Measurements from ENCODE around the gene CIAPIN1. TPM values are rescaled to one million over a fixed set of nuclear protein-coding genes. Genes with fewer than 3 reads are reported as not detected.

CIAPIN1 gene
- total RNA-seq, 1 experiment from 2014 or later = 68.5 TPM

DNA sequence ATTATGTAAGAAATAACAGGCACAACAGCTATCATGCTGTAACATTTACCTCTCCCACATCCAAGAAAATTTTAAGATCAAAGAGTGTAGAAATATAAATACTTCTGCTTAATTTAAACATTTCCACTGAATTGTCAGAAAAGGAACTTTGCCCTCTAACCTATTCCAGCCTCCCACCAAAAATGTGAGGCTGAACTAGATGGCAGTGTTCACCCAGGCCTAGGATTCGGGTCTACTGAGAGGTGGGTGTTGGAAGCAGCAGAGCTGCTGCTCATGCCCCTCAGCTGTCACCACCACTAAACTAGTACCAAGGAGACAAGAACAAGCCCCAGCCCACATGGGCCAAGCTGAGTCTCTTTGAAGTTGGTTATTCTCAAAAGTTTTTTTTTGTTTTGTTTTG lies 11.3 kb downstream of the CIAPIN1 start:
- intact Hi-C loops (cut with micrococcal nuclease) = no loop called here
- Histone ChIP-seq H3K9ac (ENCODE audit: low read length) (no peak overlapping the region), H3K27ac (ENCODE audit: low read depth, low read length) (no peak overlapping the region), H3K79me2 (ENCODE audit: insufficient read depth, low read length) (peaks cover 8% of the 10 kb centered on the region), H4K20me1 (ENCODE audit: insufficient read depth) (no peaks in the 10 kb centered on the region), H3K4me1 (ENCODE audit: control insufficient read depth in 1 of 2, insufficient read depth in 2 of 2, low read length in 2 of 2) (no peaks in the 10 kb centered on the region), H3K27me3 (ENCODE audit: insufficient read depth, low read length) (no peaks in the 10 kb centered on the region), H2AFZ (ENCODE audit: low read depth, low read length, poor library complexity, severe bottlenecking) (no peak overlapping the region), H3K4me2 (ENCODE audit: low read length) (no peak overlapping the region), H3K9me3 (ENCODE audit: control insufficient read depth in 1 of 2, insufficient read depth in 1 of 2, low read depth in 1 of 2, low read length in 2 of 2) (no peaks in the 10 kb centered on the region), H3K36me3 (ENCODE audit: control insufficient read depth in 1 of 2, insufficient read depth in 2 of 2, low read length in 2 of 2) (peaks cover 63 to 73% of the 10 kb centered on the region in 2 experiments), H3K4me3 (replicated peaks in 1 of 2; ENCODE audit: low read depth in 1 of 2, low read length in 2 of 2) (no peak overlapping the region), H3K9me2 (ENCODE audit: insufficient read depth) (no peaks in the 10 kb centered on the region)
- TF ChIP-seq, protein P1, sequence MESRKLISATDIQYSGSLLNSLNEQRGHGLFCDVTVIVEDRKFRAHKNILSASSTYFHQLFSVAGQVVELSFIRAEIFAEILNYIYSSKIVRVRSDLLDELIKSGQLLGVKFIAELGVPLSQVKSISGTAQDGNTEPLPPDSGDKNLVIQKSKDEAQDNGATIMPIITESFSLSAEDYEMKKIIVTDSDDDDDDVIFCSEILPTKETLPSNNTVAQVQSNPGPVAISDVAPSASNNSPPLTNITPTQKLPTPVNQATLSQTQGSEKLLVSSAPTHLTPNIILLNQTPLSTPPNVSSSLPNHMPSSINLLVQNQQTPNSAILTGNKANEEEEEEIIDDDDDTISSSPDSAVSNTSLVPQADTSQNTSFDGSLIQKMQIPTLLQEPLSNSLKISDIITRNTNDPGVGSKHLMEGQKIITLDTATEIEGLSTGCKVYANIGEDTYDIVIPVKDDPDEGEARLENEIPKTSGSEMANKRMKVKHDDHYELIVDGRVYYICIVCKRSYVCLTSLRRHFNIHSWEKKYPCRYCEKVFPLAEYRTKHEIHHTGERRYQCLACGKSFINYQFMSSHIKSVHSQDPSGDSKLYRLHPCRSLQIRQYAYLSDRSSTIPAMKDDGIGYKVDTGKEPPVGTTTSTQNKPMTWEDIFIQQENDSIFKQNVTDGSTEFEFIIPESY (IDR thresholded peaks at IDR 0.05; ENCODE audit: extremely low read depth, insufficient replicate concordance, low read length) = no peak
- TF ChIP-seq SP1 (IDR thresholded peaks at IDR 0.05; ENCODE audit: low read depth) = no peak
- no peak for TF ChIP-seq SIN3A (IDR thresholded peaks at IDR 0.05; ENCODE audit: low read depth)
- TF ChIP-seq, protein P2, sequence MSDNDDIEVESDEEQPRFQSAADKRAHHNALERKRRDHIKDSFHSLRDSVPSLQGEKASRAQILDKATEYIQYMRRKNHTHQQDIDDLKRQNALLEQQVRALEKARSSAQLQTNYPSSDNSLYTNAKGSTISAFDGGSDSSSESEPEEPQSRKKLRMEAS (IDR thresholded peaks at IDR 0.05) = no peak
- TF ChIP-seq EZH2 (IDR thresholded peaks at IDR 0.05) = no peak
- TF ChIP-seq JUND (IDR thresholded peaks at IDR 0.05) = no peak
- TF ChIP-seq, protein P3, sequence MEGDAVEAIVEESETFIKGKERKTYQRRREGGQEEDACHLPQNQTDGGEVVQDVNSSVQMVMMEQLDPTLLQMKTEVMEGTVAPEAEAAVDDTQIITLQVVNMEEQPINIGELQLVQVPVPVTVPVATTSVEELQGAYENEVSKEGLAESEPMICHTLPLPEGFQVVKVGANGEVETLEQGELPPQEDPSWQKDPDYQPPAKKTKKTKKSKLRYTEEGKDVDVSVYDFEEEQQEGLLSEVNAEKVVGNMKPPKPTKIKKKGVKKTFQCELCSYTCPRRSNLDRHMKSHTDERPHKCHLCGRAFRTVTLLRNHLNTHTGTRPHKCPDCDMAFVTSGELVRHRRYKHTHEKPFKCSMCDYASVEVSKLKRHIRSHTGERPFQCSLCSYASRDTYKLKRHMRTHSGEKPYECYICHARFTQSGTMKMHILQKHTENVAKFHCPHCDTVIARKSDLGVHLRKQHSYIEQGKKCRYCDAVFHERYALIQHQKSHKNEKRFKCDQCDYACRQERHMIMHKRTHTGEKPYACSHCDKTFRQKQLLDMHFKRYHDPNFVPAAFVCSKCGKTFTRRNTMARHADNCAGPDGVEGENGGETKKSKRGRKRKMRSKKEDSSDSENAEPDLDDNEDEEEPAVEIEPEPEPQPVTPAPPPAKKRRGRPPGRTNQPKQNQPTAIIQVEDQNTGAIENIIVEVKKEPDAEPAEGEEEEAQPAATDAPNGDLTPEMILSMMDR (IDR thresholded peaks at IDR 0.05 in 2 of 3, conservative IDR thresholded peaks at IDR 0.05 in 1 of 3; ENCODE audit: borderline replicate concordance in 1 of 3, insufficient read depth in 1 of 3, low read depth in 2 of 3, low read length in 2 of 3) = no peak
- TF ChIP-seq TCF7L2 (IDR thresholded peaks at IDR 0.05; ENCODE audit: borderline replicate concordance, extremely low read depth, insufficient read depth, insufficient read length) = no peak
- TF ChIP-seq RAD21 (IDR thresholded peaks at IDR 0.05; ENCODE audit: low read depth) = no peak
- no peak for ATAC-seq
- BruUV-seq (replicated peaks) = no TSS peak
- ChIA-PET RAD21 (ENCODE audit: low non-redundant PET in 1 of 2, low total read pairs in 2 of 2, uncharacterized antibody in 2 of 2, unreplicated experiment in 2 of 2) (no interaction called here), CTCF (no interaction called here), POLR2A (interaction anchor here (1.4 kb wide), 1 partner anchor 11 kb away, joined by 3 read pairs; the partner anchor contains the start of genes CIAPIN1 and COQ9)
- DNase-seq (ENCODE audit: low read depth, low spot score) = no peak
